HG03432 (cell line): ENCODE results near the gene EVX1.

ENCODE experiments used
- ATAC-seq: cut with Tn5 transposase; IDR thresholded peaks from one replicate; pipeline ENCODE4 v1.9.1; 2021; ENCODE audit warnings: mild to moderate bottlenecking, moderate library complexity; ENCODE audit not compliant: unreplicated experiment

EVX1 gene

GRCh38 chr7:27224983-27225934 lies 17.3 kb upstream of the EVX1 start:
- no peak for ATAC-seq

- no peak for ATAC-seq
These were observed 13.2 kb upstream of the EVX1 start for GRCh38 chr7:27229448-27229847.

GRCh38 chr7:27235387-27236311 lies 7.0 kb upstream of the EVX1 start:
- ATAC-seq, result no peak

DNA sequence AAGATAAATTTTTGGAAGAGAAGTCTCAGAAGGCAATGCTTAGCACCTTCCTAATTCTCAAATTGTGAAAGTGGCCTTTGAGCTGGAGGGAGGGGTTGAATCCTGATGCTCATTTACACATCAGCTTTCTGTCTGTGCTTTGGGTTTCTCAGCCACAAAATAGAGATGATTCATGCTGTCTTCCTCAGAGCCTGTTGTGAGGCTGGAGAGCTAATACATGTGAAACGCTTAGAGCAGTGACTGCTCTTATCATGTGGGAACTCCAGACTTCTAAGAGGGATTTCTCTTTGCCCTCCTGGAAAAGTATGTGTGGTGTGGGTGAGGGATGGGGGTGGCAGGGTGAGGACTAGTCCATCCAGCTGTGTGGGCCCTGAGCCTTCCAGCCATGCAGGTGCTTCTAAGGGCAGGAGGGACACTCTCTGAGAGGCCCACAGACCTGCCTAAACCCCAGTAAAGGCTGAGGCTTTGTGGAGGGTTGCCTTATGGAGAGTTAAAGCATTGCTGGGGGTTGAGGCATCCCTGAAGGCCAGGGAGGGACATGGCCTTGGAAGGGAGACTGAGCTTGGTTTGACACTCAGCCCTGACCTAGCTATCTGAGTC lies 4.8 kb upstream of the EVX1 start:
- no peak for ATAC-seq

DNA sequence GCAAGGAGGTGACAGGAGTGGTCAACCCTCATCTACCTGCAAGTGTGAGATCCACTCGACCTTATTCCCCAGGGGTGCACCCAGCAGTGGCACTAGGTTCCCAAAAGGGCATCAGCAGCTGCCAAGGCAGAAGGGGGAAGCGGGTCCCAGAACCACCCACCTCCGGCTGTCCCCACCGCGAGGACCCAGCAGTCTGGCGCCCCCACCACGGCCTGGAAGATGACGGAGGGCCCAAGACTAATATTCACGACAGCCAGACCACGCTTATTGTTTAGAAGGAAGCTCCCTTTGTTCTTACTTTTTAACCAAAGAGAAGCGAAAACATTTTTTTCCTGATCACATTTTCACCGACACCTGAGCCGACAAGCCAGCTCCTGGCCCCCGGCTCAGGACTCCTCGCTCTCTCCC lies 3.6 kb upstream of the EVX1 start:
- no peak for ATAC-seq

DNA sequence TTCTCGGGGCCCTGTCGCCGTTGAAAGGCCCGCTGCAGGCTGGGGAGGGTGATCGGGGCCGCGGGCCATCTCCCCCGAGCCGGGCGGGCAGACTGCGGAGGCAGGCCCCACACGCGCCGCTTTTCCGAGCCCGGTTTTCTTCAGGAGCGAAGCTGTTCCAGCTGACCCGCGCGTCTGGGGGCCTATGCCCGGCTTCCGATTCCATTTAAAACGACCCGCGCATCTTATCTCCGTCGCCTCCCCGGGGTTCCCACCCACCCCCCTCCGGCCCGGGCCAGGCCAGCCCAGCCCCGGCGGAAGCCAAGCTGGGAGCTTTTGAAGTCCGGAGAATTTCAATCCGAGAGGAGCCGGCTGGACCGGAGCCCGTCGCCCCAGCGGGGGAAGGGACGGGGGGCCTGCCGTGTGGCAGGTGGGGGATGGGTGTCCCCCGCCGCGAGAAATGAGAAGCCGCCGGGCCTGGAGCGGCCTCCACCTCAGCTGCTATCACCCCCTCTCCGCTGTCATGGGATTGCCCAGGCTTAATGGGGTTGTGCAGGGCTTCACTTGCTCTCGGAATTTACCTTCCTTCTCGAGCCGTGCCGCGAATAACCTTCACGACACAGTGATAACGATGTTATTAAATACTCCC lies 3.1 kb upstream of the EVX1 start:
- no peak for ATAC-seq

DNA sequence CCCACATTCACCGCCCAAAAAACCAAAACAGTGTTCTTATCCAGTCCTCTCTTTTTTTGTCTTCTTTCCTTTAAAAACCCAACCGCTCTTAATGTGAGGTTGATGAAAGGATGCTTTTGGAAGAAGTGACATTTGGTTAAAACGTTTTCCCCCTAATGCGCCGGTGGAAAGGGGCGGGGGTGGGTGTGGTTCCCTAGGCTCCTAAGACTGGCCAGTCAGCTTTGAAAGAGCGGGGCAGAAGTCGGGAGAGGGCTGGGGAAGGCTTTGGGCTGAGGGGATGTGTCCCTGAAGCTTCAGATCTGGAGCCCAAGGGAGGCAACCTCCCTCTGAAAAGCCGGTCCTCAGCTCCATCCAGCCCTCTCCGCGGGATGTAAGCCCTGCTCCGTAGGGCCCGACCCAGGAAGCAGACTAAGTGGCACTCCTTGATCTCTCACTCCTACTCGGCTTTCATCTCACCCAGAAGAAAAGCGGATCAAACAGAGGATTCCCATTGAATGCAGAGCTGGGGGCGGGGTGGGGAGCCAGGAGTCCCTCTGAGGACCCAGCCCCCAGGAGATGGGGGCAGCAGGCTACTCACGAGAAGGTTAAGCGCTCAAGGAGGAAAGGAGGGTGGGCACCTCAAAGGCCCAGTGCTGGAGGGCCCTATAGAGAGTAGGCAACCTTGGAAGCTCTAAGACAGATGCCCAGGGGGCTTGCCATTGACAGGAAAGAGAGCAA lies 2.4 kb upstream of the EVX1 start:
- no peak for ATAC-seq

DNA sequence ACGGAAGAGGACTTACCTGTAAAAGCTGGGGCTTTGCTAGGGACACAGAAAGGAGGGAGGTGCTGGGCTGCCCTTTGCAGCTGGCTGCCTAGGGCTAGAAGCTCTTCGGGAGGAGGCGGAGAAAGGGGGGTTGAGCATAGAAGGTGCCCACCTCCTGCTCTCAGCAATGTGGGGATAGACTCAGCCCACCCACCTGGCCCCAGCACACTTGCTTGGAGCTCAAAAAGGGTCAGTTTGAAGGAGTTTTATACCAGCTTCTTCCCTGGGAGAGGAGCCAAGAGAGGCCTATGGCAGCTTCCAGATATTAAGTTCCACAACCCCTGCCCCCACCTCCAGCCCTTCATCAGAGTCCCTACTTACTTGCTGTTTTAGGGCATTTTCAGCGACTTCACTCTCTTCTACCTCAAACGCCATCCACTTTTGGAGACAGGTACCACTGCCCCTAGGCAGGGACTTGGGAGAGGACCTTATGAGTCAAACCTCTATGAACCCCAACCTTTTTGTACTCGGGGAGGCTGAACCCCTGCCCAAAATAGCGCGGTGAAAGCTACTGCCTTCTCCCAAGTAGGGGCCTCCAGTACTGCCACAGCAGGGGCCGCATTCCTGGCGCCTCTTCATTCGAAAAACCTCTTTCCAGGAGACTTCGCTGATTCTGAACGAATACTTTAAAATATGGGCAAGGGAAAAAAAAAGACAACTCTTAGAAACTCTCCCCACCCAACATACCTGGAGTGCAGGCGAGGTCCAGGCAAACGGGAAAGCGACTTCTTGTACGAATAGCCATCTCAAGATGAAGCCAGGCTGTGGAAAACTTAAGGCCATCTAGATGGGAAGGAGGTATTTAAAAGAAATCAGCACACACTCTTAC lies 1.2 kb upstream of the EVX1 start:
- ATAC-seq, result no peak

DNA sequence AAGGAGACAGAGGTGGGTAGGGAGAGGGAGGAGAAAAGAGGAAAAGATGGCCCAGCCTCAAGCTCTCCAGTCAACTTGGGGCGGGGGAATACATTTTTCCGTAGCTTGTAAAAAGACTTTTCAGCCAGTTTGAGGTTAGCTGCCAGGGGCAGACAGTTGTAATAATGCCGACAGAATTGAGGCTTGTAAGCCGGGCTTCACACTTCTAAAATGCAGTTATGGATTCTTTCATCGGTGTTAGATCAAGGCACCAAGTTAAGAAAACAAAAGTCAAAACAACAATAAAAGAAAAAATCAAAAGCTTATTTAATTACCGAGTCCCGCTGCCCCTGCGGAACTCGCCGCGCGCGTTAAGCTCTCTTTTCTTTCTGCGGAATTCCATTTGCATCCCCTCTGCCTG lies 448 bp upstream of the EVX1 start:
- ATAC-seq, result no peak

DNA sequence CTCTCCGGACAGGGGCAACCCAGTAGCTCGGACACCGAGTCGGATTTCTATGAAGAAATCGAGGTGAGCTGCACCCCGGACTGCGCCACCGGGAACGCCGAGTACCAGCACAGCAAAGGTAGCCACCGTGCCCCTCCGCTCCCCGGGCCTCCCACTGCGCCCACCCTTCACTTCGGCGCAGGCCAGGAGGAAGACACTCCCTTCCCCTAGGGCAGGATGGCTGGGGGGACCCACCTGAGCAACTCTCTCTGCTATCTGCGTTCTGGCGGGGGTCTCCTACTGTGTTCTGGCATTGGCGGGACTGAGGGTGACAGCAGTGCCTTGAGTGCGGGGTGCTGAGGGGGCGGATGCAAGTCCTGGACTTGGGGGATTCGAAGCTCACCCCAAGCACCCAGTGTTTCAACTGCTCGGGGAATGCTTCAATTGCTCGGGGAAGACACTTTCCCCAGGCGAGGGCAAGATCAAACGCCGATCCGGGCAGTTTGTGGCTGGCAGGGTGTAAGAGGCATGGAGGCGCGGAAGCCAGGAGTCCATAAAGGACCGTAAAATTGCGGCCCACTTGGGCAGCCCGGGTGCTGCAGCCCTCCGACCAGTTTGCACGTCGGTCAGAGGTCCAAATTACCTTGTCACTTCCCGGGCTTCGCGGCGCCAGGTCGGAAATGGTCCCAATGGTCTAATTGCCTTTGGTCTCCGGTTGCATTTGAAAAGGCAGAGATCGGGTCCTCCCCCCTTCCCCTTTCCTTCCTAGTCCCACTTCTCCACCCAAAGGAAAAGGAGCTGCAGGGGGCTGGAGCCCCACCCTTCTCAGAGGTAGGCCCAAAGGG lies 950 bp downstream of the EVX1 start:
- no peak for ATAC-seq

DNA sequence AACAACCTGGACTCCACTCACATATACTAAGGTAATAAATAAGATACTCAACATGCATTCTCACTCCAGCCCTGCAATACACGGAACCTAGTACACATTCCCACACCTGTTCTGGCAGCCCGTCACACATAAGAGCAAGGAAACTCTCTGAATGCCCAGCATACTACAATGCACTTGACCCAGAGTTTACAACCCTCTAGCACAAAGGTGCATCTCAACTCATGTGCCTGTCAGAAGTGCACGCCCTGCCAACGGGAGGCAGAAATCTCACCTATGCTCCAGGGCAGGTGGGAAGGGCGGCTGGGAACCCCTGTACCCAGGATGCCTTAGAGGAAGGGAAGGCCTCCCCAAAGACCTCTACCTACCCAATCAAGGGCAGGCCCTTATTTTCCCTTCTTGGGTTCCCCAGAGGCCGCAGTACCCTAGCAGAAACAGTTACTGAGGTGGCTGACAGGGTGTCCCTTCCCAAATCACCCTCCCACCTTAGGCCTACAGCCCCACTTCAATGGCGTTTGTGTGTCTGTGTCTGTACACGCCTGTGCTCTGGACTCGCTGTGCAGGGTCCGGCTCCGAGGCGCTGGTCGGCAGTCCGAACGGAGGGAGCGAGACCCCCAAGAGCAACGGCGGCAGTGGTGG lies 2.0 kb downstream of the EVX1 start:
- no peak for ATAC-seq

DNA sequence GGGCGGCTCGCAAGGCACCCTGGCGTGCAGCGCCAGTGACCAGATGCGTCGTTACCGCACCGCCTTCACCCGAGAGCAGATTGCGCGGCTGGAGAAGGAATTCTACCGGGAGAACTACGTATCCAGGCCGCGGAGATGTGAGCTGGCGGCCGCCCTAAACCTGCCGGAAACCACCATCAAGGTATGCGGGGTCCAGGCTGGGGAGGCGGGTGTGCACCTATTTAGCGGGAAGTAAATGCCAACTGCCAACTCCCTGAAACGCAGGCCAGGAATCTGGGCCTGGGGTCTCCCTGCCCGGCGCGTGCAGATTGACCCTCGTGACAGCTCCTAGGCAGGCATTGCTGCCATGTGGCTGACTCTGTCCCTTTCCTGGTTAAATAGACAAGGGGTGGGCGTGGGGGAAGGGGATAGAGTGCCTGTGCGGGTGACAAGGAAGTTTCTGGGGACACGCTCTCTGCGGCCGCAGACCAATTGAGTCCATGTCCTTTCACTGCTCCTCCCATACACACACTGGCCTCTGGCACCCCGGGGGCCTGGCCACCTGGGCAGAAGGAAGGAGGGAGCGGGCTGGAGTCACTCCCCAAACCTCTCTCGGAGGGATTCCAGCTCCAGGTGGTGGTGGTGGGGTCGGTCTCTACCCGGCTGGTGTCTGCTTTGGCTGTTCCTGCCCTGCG lies 2.7 kb downstream of the EVX1 start:
- ATAC-seq, result no peak

- no peak for ATAC-seq
These were observed 3.4 kb downstream of the EVX1 start for GRCh38 chr7:27245798-27246691.

GRCh38 chr7:27247000-27247399 lies 4.4 kb downstream of the EVX1 start:
- no peak for ATAC-seq

DNA sequence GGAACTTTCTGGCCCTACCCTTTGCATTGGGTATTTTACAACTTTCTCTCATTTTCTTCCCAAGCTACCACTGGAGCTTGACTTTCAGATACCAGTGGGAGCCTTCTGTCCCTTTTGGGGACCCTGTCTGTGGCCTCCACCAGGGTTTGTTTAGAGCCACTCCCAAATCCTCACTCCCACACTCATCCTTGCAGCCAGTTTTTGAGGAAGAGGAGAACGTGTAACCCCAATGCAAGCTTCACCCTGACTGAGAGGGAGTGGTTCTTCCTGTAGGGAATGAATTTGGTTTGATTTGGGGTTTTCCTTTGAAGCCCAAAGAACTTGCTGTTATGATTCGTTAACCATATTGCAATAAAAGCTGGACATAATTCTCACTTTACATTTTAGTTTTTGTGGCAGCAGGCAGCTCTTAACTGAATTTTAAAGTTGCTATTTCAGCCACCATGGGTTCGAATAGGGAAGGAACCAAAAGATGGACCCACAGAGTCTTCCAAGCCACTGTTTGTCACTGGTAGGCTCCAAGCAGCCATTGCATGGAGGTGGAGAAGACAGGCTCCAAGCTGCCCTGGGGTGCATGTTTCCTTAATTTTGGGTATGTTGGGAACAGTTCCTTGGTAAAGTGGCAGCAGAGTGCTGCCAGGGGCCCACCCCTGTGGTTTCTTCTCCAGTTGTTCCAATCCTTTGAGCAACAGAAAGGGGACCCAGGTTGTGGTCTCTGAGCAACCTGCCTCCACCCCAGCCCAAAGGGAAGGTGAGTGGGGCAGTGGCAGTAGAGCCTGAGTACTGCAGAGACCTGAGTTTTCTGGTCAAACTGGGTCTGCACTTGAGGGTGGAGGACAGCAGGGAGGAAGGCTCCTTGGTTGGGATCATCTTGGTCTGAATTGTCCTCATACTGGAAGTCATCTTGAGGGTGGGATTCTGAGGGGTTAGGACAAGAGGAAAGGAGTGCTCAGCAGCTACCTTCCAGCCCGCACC lies 5.1 kb downstream of the EVX1 start:
- no peak for ATAC-seq
